Loucy (cell line): ENCODE results near the gene DLD.
A peak's percentile ranks its signal among the peaks of the same experiment; 100 is the strongest.
"Not testable (repeated sequence)": the region's sequence is repeated elsewhere in the genome, so short reads cannot be mapped to it uniquely, and the experiment has no call there.

Experiments used
- H2AFZ ChIP-seq: fragments of 200-600 bp; sonication (generic); 2 replicates; pipeline ENCODE4 v1.6.0; 2016; ENCODE audit warnings: antibody characterized with exemption, mild to moderate bottlenecking, low read length, moderate library complexity
- H3F3A ChIP-seq: fragments of 200-600 bp; 2 replicates; pipeline ENCODE4 v1.6.0; 2016; ENCODE audit warnings: antibody characterized with exemption, low read depth, mild to moderate bottlenecking
- H3K27me3 ChIP-seq: fragments of 200-600 bp; sonication (generic); 2 replicates; pipeline ENCODE4 v1.6.1; 2014; ENCODE audit warnings: low read length, mild to moderate bottlenecking; ENCODE audit not compliant: insufficient read depth, poor library complexity, severe bottlenecking
- H3K36me3 ChIP-seq: fragments of 200-600 bp; sonication (generic); 2 replicates; pipeline ENCODE4 v1.6.1; 2016; ENCODE audit warnings: low read length; ENCODE audit not compliant: insufficient read depth
- H3K4me1 ChIP-seq: fragments of 200-600 bp; sonication (generic); 2 replicates; pipeline ENCODE4 v1.5.1; 2014; ENCODE audit warnings: low read length, mild to moderate bottlenecking; ENCODE audit not compliant: insufficient read depth, poor library complexity, severe bottlenecking
- H3K4me2 ChIP-seq: fragments of 200-600 bp; sonication (generic); 2 replicates; pipeline ENCODE4 v1.6.0; 2014; ENCODE audit warnings: antibody characterized with exemption, low read length, low read depth, mild to moderate bottlenecking; ENCODE audit not compliant: poor library complexity, severe bottlenecking
- H3K4me3 ChIP-seq: fragments of 200-600 bp; sonication (generic); 2 replicates; pipeline ENCODE4 v1.5.1; 2014; ENCODE audit warnings: low read length, mild to moderate bottlenecking, mixed read lengths; ENCODE audit not compliant: poor library complexity, severe bottlenecking
- H3K79me2 ChIP-seq: fragments of 200-600 bp; sonication (generic); 2 replicates; pipeline ENCODE4 v1.6.1; 2014; ENCODE audit warnings: low read length; ENCODE audit not compliant: insufficient read depth
- H3K9ac ChIP-seq: fragments of 200-600 bp; sonication (generic); 2 replicates; pipeline ENCODE4 v1.6.0; 2014; ENCODE audit warnings: mild to moderate bottlenecking, low read depth, low read length, moderate library complexity; ENCODE audit not compliant: poor library complexity, severe bottlenecking
- H3K9me2 ChIP-seq: fragments of 200-600 bp; sonication (generic); replicated peaks from 2 replicates; pipeline ENCODE4 v1.6.1; 2016; ENCODE audit warnings: low read depth, low read length, mixed read lengths
- H3K9me3 ChIP-seq: fragments of 200-600 bp; sonication (generic); 2 replicates; pipeline ENCODE4 v1.6.1; 2014; ENCODE audit warnings: mild to moderate bottlenecking, antibody characterized with exemption, low read length, low read depth; ENCODE audit not compliant: insufficient read depth
- H4K20me1 ChIP-seq: fragments of 200-600 bp; sonication (generic); 2 replicates; pipeline ENCODE4 v1.6.0; 2014; ENCODE audit warnings: antibody characterized with exemption, low read length, mild to moderate bottlenecking; ENCODE audit not compliant: insufficient read depth, poor library complexity, severe bottlenecking
- EZH2phosphoT487 ChIP-seq: fragments of 200-600 bp; IDR thresholded peaks from 2 replicates; pipeline ENCODE4 v1.6.1; 2018; ENCODE audit warnings: antibody characterized with exemption, mild to moderate bottlenecking, moderate library complexity, borderline replicate concordance
- TF ChIP-seq, protein P1 (sequence below): fragments of 200-600 bp; sonication (generic); conservative IDR thresholded peaks from 2 replicates; pipeline ENCODE4 v1.5.1; 2014; ENCODE audit warnings: mild to moderate bottlenecking, antibody characterized with exemption, low read length

The DLD gene

DNA sequence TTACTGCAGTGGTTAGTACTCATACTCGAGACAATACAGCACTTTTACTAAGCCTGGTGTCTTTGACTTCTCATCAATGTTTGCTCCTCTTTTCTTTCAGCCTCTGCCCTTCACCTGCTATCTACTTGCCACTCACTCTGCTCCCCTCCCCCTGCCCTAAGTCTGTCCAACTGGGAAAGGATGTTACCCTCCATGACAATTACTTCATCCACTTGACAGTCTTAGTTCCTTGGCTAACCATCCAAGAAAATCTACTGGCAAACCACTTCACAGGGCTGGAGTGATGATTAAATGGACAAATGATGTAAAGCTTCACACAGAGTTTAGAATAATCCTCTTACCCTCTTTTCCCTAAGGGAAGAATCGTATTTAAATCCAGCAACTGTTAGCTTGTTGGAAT, 8.2 kb upstream of the DLD start:
- H3K9me3 ChIP-seq: no peaks in the 10 kb centered on the region
- H3K4me3 ChIP-seq: no peak overlapping the region
- H3F3A ChIP-seq: no peaks in the 10 kb centered on the region
- no peaks in the 10 kb centered on the region for H3K27me3 ChIP-seq
- no peaks in the 10 kb centered on the region for H3K4me1 ChIP-seq
- no peaks in the 10 kb centered on the region for H3K36me3 ChIP-seq
- no peak overlapping the region for H3K4me2 ChIP-seq
- TF ChIP-seq, protein P1, sequence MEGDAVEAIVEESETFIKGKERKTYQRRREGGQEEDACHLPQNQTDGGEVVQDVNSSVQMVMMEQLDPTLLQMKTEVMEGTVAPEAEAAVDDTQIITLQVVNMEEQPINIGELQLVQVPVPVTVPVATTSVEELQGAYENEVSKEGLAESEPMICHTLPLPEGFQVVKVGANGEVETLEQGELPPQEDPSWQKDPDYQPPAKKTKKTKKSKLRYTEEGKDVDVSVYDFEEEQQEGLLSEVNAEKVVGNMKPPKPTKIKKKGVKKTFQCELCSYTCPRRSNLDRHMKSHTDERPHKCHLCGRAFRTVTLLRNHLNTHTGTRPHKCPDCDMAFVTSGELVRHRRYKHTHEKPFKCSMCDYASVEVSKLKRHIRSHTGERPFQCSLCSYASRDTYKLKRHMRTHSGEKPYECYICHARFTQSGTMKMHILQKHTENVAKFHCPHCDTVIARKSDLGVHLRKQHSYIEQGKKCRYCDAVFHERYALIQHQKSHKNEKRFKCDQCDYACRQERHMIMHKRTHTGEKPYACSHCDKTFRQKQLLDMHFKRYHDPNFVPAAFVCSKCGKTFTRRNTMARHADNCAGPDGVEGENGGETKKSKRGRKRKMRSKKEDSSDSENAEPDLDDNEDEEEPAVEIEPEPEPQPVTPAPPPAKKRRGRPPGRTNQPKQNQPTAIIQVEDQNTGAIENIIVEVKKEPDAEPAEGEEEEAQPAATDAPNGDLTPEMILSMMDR: no peak
- no peak for TF ChIP-seq EZH2phosphoT487
- no peak overlapping the region for H2AFZ ChIP-seq
- H3K79me2 ChIP-seq: no peaks in the 10 kb centered on the region
- H3K9ac ChIP-seq: no peak overlapping the region
- H3K9me2 ChIP-seq: no peaks in the 10 kb centered on the region
- no peaks in the 10 kb centered on the region for H4K20me1 ChIP-seq

DNA sequence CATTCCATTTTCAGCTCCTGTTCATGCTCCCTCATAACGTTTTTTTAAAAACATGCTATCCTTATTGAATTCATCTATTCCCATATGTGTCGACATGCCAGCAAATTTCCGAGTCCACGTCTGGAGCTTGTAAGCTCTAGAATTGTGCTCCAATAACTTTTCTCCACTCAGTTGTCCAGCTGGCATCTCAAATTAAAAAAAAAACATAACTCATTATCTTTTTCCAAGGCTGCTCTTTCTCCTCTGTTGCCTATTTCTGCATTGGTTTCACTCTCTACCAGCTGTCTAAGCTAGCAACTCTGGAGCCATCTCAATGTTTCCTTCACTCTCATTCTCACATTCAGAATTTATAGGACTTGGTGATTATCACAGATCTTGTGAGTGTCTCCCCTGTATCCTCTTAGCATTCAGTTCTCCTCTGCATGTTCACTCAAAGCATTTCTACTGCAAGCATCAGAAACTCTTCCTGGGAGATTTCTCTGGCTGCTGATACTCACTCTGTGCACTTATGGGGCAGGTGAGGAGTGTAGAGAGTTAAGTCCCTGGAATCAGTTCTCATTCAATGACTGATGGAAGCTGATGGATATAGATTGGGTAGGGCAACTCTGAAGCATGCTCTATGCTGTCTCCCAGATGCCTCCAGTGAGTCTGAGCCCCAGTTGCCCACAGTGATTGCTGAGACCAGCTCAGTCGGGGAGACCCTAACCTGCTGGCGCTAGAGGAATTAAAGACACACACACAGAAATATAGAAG, 6.7 kb upstream of the DLD start:
- Histone ChIP-seq H3K9ac (no peak overlapping the region), H3K27me3 (no peaks in the 10 kb centered on the region), H3K4me1 (no peaks in the 10 kb centered on the region), H4K20me1 (no peaks in the 10 kb centered on the region), H3K79me2 (no peaks in the 10 kb centered on the region), H3F3A (no peaks in the 10 kb centered on the region), H3K9me2 (no peaks in the 10 kb centered on the region), H3K9me3 (no peaks in the 10 kb centered on the region), H2AFZ (no peak overlapping the region), H3K4me3 (no peak overlapping the region), H3K4me2 (no peak overlapping the region), H3K36me3 (no peaks in the 10 kb centered on the region)
- TF ChIP-seq EZH2phosphoT487: no peak
- TF ChIP-seq, protein P1: no peak

DNA sequence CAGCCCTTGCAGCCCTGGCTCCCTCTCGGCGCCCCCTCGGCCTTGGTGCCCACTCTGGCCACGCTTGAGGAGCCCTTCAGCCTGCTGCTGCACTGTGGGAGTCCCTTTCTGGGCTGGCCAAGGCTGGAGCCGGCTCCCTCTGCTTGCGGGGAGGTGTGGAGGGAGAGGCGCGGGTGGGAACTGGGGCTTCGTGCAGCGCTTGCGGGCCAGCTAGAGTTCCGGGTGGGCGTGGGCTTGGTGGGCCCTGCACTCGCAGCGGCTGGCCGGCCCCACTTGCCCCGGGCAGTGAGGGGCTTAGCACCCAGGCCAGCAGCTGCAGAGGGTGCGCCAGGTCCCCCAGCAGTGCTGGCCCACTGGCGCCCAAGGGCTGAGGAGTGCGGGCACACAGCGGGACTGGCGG, 3.2 kb upstream of the DLD start:
- H3K36me3 ChIP-seq, H3K4me3 ChIP-seq, H3K9ac ChIP-seq, H3K27me3 ChIP-seq, H3F3A ChIP-seq, H3K9me2 ChIP-seq, H3K9me3 ChIP-seq, H4K20me1 ChIP-seq, H2AFZ ChIP-seq, H3K4me2 ChIP-seq: not testable (repeated sequence)
- Histone ChIP-seq H3K79me2 (peaks cover 17% of the 10 kb centered on the region), H3K4me1 (peaks cover 16% of the 10 kb centered on the region)

DNA sequence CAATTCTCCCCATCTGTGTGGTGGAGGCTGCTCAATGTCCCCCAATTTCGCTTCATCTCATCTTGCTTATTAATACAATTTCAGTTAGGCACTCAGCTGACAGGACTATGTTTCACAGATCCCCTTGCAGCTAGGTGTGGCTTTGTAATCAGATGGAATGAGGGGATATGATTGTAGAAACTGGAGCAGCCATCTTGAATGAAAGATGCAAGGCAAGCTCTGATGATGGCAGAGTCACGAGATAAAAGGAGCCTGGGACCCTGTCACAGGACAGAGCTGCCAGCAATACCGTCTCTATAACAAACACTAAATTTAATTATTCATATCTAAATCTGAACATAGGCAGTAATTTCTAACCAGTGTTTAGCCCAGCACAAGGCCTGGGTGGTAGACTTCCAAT, 991 bp upstream of the DLD start:
- Histone ChIP-seq H3K9me3 (no peaks in the 10 kb centered on the region), H2AFZ (no peak overlapping the region; the same call in 1 of the 2 replicates), H3K4me3 (peak overlapping the region; percentile 86)

More for the DNA sequence above, 991 bp upstream of the DLD start:
- H3K4me1 ChIP-seq: peaks cover 38% of the 10 kb centered on the region
- H4K20me1 ChIP-seq: peaks cover 24% of the 10 kb centered on the region
- H3K79me2 ChIP-seq: peaks cover 39% of the 10 kb centered on the region
- H3K4me2 ChIP-seq: peak overlapping the region; percentile 94
- no peak overlapping the region for H3K9ac ChIP-seq
- no peaks in the 10 kb centered on the region for H3F3A ChIP-seq
- H3K36me3 ChIP-seq: peaks cover 1% of the 10 kb centered on the region; the same call in 1 of the 2 replicates
- TF ChIP-seq, protein P1: no peak
- TF ChIP-seq EZH2phosphoT487: no peak
- no peaks in the 10 kb centered on the region for H3K27me3 ChIP-seq
- no peaks in the 10 kb centered on the region for H3K9me2 ChIP-seq
